OCI-LY1 (cell line): ENCODE measurements around the gene LEMD3.

Experiments
- H2AFZ ChIP-seq: fragments of 200-600 bp; sonication (generic), shearing (Covaris generic); 2 replicates; pipeline ENCODE4 v1.6.0; 2014; ENCODE audit warnings: antibody characterized with exemption, mild to moderate bottlenecking, low read length
- H3F3A ChIP-seq: fragments of 200-600 bp; sonication (generic), shearing (Covaris generic); 2 replicates; pipeline ENCODE4 v1.6.0; 2014; ENCODE audit warnings: mild to moderate bottlenecking, antibody characterized with exemption, low read length, moderate library complexity; ENCODE audit not compliant: insufficient read depth
- H3K27ac ChIP-seq: fragments of 200-600 bp; sonication (generic); 2 replicates; pipeline ENCODE4 v1.5.1; 2014; ENCODE audit warnings: low read length, mixed run types, mild to moderate bottlenecking, low read depth; ENCODE audit not compliant: poor library complexity, severe bottlenecking
- H3K27me3 ChIP-seq: fragments of 200-600 bp; sonication (generic); 2 replicates; pipeline ENCODE4 v1.6.0; 2014; ENCODE audit warnings: antibody characterized with exemption, mild to moderate bottlenecking, low read length, moderate library complexity; ENCODE audit not compliant: insufficient read depth
- H3K36me3 ChIP-seq: fragments of 200-600 bp; sonication (generic); 2 replicates; pipeline ENCODE4 v1.6.1; 2014; ENCODE audit warnings: mild to moderate bottlenecking, antibody characterized with exemption, low read length, moderate library complexity, mixed read lengths; ENCODE audit not compliant: insufficient read depth
- H3K4me1 ChIP-seq: fragments of 200-600 bp; sonication (generic); 2 replicates; pipeline ENCODE4 v1.5.1; 2014; ENCODE audit warnings: mild to moderate bottlenecking, low read length, moderate library complexity; ENCODE audit not compliant: insufficient read depth, severe bottlenecking
- H3K4me2 ChIP-seq: fragments of 200-600 bp; sonication (generic), shearing (Covaris generic); 2 replicates; pipeline ENCODE4 v1.6.1; 2014; ENCODE audit warnings: low read length
- H3K4me3 ChIP-seq: fragments of 200-600 bp; sonication (generic); 2 replicates; pipeline ENCODE4 v1.5.1; 2014; ENCODE audit warnings: low read length, low read depth, mild to moderate bottlenecking, mixed read lengths; ENCODE audit not compliant: poor library complexity, severe bottlenecking
- H3K79me2 ChIP-seq: fragments of 200-600 bp; shearing (Covaris generic); 2 replicates; pipeline ENCODE4 v1.6.1; 2016; ENCODE audit warnings: mixed run types, low read length, mixed read lengths; ENCODE audit not compliant: insufficient read depth
- H3K9ac ChIP-seq: fragments of 200-600 bp; sonication (generic), shearing (Covaris generic); 2 replicates; pipeline ENCODE4 v1.6.1; 2014; ENCODE audit warnings: mild to moderate bottlenecking, low read length, mixed read lengths
- H3K9me2 ChIP-seq: fragments of 200-600 bp; sonication (generic), shearing (Covaris generic); 2 replicates; pipeline ENCODE4 v1.6.1; 2014; ENCODE audit warnings: low read depth, mild to moderate bottlenecking, low read length, mixed read lengths
- H3K9me3 ChIP-seq: fragments of 200-600 bp; shearing (Covaris generic); 2 replicates; pipeline ENCODE4 v1.6.1; 2014; ENCODE audit warnings: low read length, mixed read lengths
- H4K20me1 ChIP-seq: fragments of 200-600 bp; sonication (generic), shearing (Covaris generic); 2 replicates; pipeline ENCODE4 v1.6.0; 2016; ENCODE audit warnings: mild to moderate bottlenecking, low read length; ENCODE audit not compliant: insufficient read depth
- EZH2 ChIP-seq: fragments of 200-600 bp; sonication (generic), shearing (Covaris generic); IDR thresholded peaks from 2 replicates; pipeline ENCODE4 v1.8.0; 2017; ENCODE audit warnings: borderline replicate concordance, mixed run types, mild to moderate bottlenecking, antibody characterized with exemption, low read length, moderate library complexity, mixed read lengths
- TF ChIP-seq, protein P1 (sequence below): fragments of 200-600 bp; sonication (generic), shearing (Covaris generic); IDR thresholded peaks from 2 replicates; pipeline ENCODE4 v1.5.1; 2017; ENCODE audit warnings: mild to moderate bottlenecking, antibody characterized with exemption, low read length, moderate library complexity, mixed read lengths

Gene LEMD3

DNA sequence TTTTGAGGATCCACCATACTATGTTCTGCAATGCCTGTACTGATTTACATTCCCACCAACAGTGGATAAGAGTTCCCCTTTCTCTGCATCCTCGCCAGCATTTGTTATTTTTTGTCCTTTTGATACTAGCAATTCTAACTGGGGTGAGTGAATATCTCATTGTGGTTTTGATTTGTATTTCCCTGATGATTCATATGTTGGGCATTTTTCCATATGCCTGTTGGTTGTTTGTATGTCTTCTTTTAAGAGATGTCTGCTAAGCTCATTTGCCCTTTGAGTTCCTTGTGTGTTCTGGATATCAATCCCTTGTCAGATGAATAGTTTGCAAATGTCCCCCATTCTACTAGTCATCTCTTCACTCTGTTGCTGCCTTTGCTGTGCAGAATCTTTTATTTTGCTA is 60.1 kb downstream of the LEMD3 start:
- Histone ChIP-seq H3K27me3 (no peaks in the 10 kb centered on the region), H3K36me3 (peaks cover 35% of the 10 kb centered on the region), H2AFZ (no peak overlapping the region), H3K27ac (no peak overlapping the region), H3K9me2 (no peaks in the 10 kb centered on the region), H3K4me2 (no peak overlapping the region), H3K4me3 (no peak overlapping the region), H3K9ac (no peak overlapping the region), H3K79me2 (no peaks in the 10 kb centered on the region), H4K20me1 (no peaks in the 10 kb centered on the region), H3F3A (no peaks in the 10 kb centered on the region), H3K4me1 (no peaks in the 10 kb centered on the region), H3K9me3 (0 out of 2 replicates have a peak, but pooled peaks cover 5% of the 10 kb centered on the region)
- TF ChIP-seq EZH2: no peak
- TF ChIP-seq, protein P1, sequence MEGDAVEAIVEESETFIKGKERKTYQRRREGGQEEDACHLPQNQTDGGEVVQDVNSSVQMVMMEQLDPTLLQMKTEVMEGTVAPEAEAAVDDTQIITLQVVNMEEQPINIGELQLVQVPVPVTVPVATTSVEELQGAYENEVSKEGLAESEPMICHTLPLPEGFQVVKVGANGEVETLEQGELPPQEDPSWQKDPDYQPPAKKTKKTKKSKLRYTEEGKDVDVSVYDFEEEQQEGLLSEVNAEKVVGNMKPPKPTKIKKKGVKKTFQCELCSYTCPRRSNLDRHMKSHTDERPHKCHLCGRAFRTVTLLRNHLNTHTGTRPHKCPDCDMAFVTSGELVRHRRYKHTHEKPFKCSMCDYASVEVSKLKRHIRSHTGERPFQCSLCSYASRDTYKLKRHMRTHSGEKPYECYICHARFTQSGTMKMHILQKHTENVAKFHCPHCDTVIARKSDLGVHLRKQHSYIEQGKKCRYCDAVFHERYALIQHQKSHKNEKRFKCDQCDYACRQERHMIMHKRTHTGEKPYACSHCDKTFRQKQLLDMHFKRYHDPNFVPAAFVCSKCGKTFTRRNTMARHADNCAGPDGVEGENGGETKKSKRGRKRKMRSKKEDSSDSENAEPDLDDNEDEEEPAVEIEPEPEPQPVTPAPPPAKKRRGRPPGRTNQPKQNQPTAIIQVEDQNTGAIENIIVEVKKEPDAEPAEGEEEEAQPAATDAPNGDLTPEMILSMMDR: no peak

DNA sequence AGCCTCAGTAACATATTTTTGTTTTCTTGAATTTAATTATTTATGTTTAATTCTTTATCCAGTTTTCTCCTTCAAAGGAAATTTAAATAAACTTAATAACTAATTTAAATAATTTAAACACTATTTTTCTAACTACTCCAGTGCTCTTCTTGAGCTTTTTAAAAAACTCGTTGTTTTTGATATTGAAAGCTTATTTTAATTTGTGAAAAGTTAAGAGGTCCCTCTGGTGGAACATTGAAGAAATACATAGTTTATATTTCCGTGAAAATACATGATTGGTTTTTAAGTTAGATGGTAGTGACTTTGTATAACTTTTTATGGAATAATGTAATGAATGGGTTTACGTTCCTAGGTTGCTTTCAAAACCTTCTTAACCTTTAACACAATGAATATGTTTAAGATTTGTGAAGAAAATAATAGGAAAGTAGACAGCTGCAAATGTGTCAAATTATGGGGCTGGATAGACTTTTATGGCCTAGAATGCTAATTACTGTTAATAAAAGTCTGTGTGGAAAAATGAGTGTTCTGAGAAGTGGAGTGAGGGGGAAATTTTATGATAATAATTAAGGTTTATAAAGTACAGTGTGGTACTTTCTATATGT is 63.2 kb downstream of the LEMD3 start:
- Histone ChIP-seq H3K27ac (no peak overlapping the region), H3K9ac (no peak overlapping the region), H4K20me1 (no peaks in the 10 kb centered on the region), H3K4me3 (no peak overlapping the region), H3K79me2 (0 out of 2 replicates have a peak, but pooled peaks cover 8% of the 10 kb centered on the region), H3F3A (no peaks in the 10 kb centered on the region), H3K9me3 (0 out of 2 replicates have a peak, but pooled peaks cover 5% of the 10 kb centered on the region), H3K4me1 (no peaks in the 10 kb centered on the region), H3K9me2 (no peaks in the 10 kb centered on the region), H2AFZ (no peak overlapping the region), H3K36me3 (peaks cover 24% of the 10 kb centered on the region), H3K27me3 (no peaks in the 10 kb centered on the region), H3K4me2 (no peak overlapping the region)
- no peak for TF ChIP-seq EZH2
- TF ChIP-seq, protein P1: peak; percentile 44

DNA sequence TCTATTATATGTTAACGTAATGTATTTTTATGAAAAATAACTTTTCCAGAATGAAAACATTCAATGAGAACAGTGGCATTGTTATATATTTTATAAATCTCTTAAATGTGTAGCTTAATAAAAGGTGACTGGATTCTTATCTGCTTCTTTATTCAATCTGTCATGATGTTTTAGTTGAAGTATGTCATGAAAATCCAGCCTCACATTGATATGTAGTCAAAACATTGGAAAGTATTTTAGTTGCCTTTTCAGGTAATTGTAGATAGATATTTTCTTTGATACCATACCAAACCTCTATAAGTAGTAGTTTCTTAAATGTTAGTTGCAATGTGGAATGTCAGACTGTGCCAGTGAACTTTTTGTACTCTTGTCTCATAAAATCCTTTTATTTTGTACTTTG is 67.8 kb downstream of the LEMD3 start:
- Histone ChIP-seq H3F3A (no peaks in the 10 kb centered on the region), H3K4me2 (no peak overlapping the region), H3K79me2 (0 out of 2 replicates have a peak, but pooled peaks cover 8% of the 10 kb centered on the region), H3K9ac (no peak overlapping the region), H3K9me2 (no peaks in the 10 kb centered on the region), H3K36me3 (peaks cover 23% of the 10 kb centered on the region), H3K9me3 (no peaks in the 10 kb centered on the region), H2AFZ (no peak overlapping the region), H3K4me3 (no peak overlapping the region), H3K27ac (no peak overlapping the region), H4K20me1 (no peaks in the 10 kb centered on the region), H3K4me1 (no peaks in the 10 kb centered on the region), H3K27me3 (no peaks in the 10 kb centered on the region)
- no peak for TF ChIP-seq EZH2
- TF ChIP-seq, protein P1: no peak
